NK-92 treated with Interleukin-12 subunit alpha and Interleukin-12 subunit beta, amount 100 ng/mL, for 24 hours (cell line): Measurements from ENCODE around the gene SLC2A13.
"Not testable (repeated sequence)": the region's sequence is repeated elsewhere in the genome, so short reads cannot be mapped to it uniquely, and the experiment has no call there.

ENCODE experiments used
- DNase-seq: peaks from one replicate; lab custom pipeline; 2025; lab: John Stamatoyannopoulos, UW

Gene SLC2A13

DNA sequence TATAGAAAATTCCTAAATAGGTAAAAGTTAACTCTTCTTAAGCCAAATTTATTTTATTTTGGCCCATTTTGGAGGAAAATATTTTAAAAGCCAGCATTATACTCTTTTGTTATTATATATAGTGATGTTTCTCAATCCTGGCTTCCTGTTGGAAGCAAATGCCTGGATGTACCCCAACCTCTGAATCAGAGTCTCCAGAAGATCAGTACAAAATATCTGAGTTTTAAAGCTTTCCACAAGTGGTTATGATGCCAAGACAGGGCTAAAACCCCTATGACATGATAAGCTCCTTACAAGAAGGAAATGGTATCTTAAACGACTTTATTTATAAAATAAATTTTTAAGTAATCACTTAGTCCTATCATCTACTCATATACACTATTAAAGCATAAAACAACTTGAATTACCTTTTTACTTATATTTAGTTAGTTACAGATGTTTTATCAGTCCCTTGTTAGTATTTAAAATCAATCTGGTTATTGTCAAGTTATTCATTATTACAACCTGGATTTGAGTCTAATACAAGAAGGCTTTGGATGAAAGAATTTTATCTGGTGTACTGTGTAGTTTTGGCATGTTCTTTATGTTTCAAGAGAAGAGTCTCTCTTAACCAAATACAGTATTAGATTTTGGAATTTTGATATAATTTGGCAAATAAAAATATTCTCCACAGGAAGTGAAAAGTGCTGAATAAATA is 238.1 kb downstream of the SLC2A13 start:
- no peak for DNase-seq

GRCh38 chr12:39866135-39866534 is 239.7 kb downstream of the SLC2A13 start:
- DNase-seq: no peak

GRCh38 chr12:39860695-39861094 is 245.2 kb downstream of the SLC2A13 start:
- DNase-seq: no peak

- DNase-seq: no peak
Observed at GRCh38 chr12:39853003-39853402, 252.9 kb downstream of the SLC2A13 start.

- no peak for DNase-seq
Observed at GRCh38 chr12:39852346-39852745, 253.5 kb downstream of the SLC2A13 start.

- not testable (repeated sequence) for DNase-seq
Observed at GRCh38 chr12:39848218-39848617, 257.7 kb downstream of the SLC2A13 start.

GRCh38 chr12:39846971-39847650 is 258.8 kb downstream of the SLC2A13 start:
- DNase-seq: no peak

- no peak for DNase-seq
Observed at GRCh38 chr12:39846304-39846703, 259.6 kb downstream of the SLC2A13 start.

DNA sequence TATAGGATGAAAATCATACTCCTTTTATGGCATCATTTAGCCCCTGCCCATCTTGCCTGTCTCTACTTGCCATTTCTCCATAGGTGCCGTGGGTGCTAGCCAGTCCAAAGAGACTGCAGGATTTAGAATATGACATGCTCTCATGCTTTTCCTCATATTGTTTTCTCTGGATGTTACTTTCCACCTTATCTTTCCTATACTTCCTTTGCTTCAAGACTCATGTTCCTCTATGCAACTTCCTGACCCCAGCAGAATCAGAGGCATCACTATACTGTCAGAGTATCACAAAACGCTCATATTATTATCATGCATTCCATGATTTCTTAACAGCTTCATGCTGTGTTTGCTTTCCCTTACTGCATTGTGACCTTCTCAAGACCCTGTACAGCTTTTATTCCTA is 265.5 kb downstream of the SLC2A13 start:
- no peak for DNase-seq

DNA sequence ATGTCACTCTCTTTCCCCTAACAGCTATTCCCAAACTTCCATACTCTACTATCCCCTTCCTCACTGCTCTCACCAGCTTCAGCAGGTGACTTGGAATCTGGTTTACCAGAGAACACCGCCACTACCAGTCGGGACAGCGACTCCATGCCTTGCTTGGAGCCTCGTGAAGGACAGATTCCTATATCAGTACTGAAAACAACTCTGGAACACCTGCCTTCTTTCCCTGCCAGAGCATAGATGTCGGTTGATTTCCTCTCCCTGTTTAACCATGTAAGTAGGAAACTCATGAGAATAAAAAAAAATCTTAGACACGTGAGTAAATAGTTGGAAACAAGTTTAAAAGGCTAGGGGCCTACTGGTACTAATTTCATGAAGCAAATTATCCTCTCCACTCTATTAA is 266.8 kb downstream of the SLC2A13 start:
- no peak for DNase-seq

DNA sequence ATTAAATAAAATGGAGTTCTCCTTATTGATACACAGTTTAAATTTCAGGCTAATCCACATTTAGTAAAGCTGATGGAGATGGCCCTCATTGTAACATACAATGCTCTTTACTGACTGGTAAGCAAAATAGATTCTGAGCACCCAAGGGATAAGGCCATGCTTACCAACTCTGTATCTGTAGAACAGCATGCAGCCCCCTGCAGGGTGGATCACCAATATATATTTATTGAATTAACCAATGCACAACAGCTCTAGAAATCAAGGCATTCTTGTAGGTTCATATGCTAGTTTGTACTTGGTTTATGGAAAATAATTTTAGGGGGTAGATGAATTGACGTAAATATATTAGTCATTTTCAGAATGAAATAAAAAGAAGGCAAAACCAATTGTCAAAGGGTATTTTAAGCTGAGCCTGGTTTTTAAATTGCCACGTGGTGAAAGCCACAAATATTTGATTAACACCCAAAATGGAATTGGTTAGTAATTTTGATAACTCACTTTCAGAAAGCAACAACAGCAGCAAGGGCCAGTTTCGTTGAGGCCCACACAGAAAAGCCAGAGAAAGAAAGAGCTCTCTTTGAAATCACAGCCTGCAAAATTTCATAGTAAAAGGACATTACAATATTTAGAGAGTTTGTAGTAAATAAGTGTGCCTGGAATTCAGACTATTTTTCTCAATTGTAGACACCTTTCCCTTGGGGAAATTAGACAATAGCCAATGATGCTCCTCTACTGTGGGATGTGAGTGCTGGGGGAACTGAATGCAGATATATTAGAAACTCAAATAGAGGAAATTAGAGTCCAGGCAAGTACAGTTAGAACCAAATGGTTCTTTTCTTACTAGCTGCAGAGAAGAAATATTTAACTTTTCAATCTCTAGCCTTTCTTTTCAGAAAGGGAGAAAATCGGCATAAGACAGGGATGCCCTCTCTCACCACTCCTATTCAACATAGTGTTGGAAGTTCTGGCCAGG is 270.1 kb downstream of the SLC2A13 start:
- DNase-seq: no peak

DNA sequence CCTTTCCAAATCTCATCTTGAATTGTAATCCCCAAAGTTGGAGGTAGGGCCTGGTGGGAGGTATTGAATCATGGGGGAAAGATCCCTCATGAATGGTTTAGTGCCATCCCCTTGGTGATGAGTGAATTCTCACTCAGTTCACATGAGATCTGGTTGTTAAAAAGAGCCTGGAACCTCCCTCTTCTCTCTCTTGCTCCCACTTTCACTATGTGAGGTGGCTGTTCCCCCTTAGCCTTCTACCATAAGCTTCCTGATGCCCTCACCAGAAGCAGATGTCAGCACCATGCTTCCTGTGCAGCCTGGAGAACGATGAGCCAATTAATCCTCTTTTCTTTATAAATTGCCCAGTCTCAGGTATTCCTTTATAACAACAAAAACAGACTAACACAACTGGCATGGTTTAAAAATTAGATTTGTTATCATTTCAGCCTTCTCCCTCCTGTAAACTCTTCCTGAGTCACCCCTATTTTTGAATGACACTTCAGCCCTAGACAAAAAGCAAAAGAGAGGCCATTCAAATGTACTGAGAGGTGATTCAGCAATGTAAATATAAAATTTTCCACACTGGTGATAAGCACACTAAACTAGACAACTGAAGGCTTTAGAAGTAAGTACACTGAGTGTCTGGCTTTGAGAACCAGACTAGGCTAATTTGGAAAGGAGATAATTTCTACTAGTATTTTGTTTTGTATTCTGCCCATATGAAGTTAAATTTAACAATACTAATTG is 274.1 kb downstream of the SLC2A13 start:
- no peak for DNase-seq

DNA sequence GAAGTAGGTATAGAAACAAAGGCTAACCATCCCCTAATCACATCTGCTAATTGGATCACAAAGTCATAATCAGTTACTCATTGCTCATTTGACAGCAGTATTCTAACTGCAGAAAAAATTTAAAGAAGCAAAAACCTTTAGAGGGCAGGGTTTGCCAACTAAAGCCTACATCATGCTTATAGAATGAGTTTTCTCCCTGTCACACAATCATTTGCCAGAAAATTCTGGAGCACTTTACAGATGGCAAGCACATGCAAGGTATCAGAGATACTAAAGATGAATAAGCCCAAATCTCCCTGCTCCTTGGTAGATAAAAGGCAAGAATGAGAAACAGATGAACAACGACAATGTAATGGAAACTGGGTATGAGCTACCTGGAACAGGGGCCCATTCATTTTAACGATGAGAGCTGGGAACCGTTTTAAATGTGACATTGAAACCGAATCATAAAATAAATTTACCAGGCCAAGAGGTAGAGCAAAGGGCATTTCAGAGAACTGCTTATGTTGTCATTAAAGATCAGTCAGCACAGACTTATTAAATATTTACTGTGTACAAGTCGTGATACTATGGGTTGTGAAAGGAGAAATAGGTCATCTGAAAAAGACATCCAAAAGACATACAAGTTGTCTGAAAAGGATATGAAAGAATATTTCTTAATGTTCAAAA is 274.9 kb downstream of the SLC2A13 start:
- DNase-seq: no peak

- DNase-seq: no peak
Observed at GRCh38 chr12:39830171-39830570, 275.7 kb downstream of the SLC2A13 start.

DNA sequence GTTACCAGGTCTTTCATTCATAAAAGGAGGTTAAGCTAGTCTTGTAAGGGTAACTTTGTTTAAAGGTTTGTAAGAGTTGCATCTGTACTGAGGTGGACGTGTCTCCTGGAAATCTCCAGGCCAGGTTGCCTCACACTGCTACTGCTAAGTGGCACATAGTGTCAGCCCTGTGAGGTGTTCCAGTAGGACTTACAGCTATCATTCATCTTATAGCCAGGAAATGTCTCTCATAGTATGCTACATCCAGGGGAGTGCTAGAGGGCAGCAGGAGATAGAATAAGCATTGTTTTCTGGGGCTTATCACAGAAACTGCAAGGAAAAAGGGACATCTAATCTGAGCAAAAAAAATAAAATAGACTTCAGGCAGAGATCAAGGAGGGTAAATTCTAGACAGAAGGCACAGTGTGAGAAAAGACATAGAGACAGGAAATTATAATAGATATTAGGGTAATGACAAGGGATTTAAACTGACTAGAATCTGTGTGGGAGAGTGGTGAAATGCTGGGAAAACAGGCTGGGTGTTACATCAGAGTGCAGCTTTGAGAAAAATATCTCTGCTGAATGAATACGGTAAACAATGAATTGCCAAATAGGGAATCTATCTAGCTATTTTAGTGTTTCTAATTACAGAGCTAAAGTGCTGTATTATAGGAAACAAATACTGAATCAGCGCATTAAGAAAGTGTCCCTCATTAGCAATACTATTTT is 281.2 kb downstream of the SLC2A13 start:
- no peak for DNase-seq

GRCh38 chr12:39816671-39817185 is 289.2 kb downstream of the SLC2A13 start:
- DNase-seq: no peak

GRCh38 chr12:39815746-39816145 is 290.1 kb downstream of the SLC2A13 start:
- DNase-seq: no peak

DNA sequence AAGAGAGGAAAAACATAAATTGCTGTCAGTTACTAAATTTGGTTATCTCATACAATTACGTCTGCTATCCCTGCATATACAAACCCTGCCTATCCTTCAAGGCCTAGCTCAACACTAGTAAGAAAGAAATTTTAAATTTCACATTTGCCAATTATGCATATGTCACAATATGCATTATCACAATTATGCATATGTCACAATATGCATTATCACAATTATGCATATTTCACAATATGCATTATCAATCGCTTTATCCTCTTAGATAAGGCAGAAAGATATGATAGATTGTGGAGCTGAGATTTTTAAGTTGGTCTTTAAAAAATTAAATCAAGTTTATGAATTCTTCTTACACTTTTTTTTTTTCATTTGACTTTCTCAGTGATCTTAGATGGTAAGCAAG is 291.3 kb downstream of the SLC2A13 start:
- DNase-seq: no peak

DNA sequence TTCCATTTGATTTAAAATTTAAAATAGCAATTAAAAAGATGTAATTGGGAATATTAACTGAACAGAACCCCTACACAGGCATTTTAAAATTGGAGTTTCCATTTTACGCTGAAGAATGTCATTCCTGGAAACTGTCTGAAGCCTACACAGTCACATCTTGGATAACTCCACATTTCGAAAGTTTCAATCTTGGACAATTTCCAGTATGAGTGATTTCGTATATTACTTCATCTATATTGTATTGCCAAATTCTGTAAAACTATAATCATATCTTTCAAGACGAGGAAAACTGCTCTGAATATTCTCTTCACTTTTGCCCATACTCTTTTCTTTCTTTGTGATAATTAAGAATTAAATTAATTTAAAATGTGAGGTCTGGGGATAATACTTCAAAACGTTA is 292.1 kb downstream of the SLC2A13 start:
- no peak for DNase-seq

DNA sequence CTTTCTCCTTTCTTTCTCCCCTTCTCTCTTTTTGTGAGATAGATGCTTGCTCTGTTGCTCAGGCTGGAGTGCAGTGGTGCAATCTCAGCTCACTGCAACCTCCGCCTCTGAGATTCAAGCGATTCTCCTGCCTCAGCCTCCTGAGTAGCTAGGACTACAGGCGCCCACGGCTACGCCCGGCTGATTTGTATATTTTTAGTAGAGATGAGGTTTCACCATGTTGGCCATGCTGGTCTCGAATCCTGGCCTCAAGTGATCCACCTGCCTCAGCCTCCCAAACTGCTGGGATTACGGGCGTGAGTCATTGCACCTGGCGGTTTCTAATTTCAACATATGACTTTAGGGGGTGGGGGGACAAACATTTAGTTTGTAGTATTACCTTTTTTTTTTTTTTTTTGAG is 293.4 kb downstream of the SLC2A13 start:
- not testable (repeated sequence) for DNase-seq
